Stimulated activated CD8-positive, alpha-beta memory T cell treated with anti-CD3 and anti-CD28 coated beads, Interleukin-15, amount 100 ng/mL, for 1 hour (primary cell): ENCODE results near the gene C3.
"Not testable (repeated sequence)": the region's sequence is repeated elsewhere in the genome, so short reads cannot be mapped to it uniquely, and the experiment has no call there.

ENCODE experiments used
- DNase-seq: peaks from one replicate; pipeline ENCODE4 v3.0.0-alpha.2; 2020; ENCODE audit warnings: low read depth

C3 gene

GRCh38 chr19:6712692-6713670 is 7.5 kb downstream of the C3 start:
- DNase-seq = no peak

- no peak for DNase-seq
Observed at GRCh38 chr19:6712231-6712630, 8.2 kb downstream of the C3 start.

GRCh38 chr19:6711605-6712004 is 8.8 kb downstream of the C3 start:
- no peak for DNase-seq

- DNase-seq = no peak
Observed at GRCh38 chr19:6711078-6711361, 9.4 kb downstream of the C3 start.

- DNase-seq = no peak
Observed at GRCh38 chr19:6710273-6711077, 10.0 kb downstream of the C3 start.

- DNase-seq = no peak
Observed at GRCh38 chr19:6709549-6709948, 10.9 kb downstream of the C3 start.

DNA sequence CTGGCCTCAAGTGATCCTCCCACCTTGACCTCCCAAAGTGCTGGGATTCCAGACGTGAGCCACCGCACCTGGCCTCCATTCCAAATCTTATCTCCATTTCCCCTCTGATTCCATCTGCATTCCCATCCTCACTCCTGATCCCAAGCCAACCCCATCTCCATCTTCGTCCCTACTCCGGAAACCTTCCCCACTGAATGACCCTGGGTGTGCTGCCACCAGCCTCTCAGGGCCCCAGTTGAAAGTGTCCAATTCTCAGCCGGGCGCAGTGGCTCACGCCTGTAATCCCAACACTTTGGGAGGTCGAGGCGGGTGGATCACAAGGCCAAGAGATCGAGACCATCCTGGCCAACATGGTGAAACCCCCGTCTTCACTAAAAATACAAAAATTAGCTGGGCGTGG is 11.5 kb downstream of the C3 start:
- not testable (repeated sequence) for DNase-seq

- DNase-seq = no peak
Observed at GRCh38 chr19:6708346-6708745, 12.1 kb downstream of the C3 start.

- DNase-seq = no peak
Observed at GRCh38 chr19:6707658-6708018, 12.8 kb downstream of the C3 start.

- DNase-seq = no peak
Observed at GRCh38 chr19:6707011-6707657, 13.3 kb downstream of the C3 start.

DNA sequence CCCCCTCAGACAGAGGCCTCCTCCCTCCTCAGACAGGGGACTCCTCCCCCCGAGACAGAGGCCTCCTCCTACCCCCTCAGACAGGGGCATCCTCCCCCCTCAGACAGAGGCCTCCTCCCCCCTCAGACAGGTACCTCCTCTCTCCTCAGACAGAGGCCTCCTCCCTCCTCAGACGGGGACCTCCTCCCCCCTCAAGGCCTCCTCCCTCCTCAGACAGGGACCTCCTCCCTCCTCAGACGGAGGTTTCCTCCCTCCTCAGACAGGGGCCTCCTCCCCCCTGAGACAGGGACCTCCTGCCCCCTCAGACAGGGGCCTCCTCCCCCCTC is 13.9 kb downstream of the C3 start:
- DNase-seq = no peak

GRCh38 chr19:6705931-6706632 is 14.4 kb downstream of the C3 start:
- no peak for DNase-seq

DNA sequence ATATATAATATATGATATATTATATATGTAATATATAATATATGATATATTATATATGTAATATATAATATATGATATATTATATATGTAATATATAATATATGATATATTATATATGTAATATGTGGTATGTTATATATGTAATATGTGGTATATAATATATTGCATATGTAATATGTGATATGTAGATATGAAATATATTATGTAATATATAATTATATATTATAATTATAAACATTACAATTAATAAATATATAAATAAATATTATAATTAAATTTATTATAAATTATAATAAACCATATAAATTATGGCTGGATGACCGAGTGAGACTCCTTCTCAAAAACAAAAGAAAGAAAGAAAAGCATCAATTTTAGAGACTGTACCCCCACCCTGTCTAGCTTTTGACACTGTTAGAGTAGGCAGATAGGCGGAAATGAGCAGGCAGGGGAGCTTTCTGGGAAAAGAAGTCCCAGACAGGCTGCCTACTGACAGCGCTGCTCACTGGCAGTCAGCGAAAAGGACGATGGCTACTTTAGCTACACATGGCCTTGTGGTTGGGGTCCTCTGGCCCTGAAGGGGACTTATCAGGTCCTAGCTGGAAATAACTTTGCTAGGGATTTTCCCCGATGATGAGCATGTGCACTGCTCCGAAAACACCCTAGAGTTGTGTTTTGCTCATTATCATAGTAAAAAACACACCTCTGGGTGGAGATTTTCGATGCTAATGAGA is 19.7 kb downstream of the C3 start:
- no peak for DNase-seq

- DNase-seq = no peak
Observed at GRCh38 chr19:6699935-6700334, 20.5 kb downstream of the C3 start.

GRCh38 chr19:6697291-6697690 is 23.2 kb downstream of the C3 start:
- DNase-seq = no peak

DNA sequence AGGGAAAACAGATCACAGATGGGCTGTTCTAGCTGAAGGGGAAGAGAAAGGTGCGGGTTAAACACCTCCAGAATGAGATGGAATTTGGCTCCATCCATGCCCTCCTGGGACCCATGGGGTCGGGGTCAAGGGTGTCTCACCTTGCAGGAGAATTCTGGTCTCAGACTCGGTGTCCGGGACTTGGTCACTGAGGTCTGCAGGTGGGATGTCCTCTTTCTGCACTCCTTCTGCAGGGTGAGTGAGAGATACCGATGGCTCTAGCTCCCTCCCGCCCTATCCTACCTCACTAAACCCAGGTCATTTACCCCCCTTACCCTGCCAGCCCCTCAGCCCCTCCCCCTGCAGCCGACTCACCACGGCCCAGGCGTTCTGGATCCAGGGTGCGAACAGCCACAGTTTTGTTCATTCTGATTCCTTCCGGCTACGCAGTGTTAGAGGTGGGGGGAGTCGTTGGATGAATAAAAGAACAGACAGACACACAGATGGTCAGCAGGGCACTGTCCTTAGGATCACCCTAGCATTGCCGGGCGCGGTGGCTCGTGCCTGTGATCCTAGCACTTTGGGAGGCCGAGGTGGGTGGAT is 24.1 kb downstream of the C3 start:
- no peak for DNase-seq

DNA sequence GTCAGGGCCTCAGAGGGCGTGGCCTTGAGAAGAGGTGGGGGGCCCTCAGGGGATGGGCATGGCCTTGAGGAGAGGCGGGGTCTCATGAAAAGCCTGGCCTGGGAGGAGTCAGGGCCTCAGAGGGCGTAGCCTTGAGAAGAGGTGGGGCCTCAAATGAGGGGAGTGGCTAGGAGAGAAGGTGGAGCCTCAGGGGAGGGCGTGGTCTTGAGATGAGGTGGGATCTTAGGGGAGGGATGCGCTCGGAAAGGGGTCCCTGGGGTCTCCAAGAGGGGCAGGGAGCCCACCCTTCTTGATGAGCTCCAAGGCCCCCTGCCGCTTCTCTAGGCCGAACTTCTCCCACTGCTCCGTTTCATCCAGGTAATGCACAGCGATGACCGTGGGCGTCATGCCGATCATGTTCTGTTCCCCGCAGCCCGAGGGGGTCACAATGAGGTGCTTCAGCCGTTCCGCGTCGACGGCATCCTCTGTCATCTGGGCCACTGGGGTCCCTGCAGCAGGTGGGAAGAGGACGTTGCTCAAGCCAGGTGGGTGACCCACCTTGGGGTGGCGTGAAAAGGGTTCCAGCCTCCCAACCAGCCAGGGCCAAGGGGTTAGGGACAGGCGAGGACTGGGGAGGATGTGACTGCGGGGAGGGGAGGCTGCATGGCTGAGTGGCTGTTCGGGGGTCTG is 26.2 kb downstream of the C3 start:
- DNase-seq = no peak

DNA sequence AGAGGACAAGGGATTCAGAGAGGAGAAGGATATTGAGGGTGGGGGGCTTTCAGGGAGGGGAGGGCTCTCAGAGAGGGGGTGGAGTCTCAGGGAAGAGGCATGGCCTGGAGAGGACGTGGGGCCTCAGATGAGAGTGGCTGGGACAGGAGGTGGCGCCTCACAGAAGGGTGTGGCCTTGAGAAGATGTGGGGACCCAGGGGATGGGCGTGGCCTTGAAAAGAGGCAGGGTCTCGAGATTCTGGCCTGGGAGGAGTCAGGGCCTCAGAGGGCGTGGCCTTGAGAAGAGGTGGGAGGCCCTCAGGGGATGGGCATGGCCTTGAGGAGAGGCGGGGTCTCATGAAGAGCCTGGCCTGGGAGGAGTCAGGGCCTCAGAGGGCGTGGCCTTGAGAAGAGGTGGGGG is 26.8 kb downstream of the C3 start:
- no peak for DNase-seq

- DNase-seq = no peak
Observed at GRCh38 chr19:6693056-6693471, 27.4 kb downstream of the C3 start.

- DNase-seq = no peak
Observed at GRCh38 chr19:6692027-6692426, 28.4 kb downstream of the C3 start.

- DNase-seq = no peak
Observed at GRCh38 chr19:6691342-6691741, 29.1 kb downstream of the C3 start.
